Measurements from ENCODE around the gene SEMA4B.
"Not testable (repeated sequence)": the region's sequence is repeated elsewhere in the genome, so short reads cannot be mapped to it uniquely, and the experiment has no call there.

SEMA4B gene, protein sequence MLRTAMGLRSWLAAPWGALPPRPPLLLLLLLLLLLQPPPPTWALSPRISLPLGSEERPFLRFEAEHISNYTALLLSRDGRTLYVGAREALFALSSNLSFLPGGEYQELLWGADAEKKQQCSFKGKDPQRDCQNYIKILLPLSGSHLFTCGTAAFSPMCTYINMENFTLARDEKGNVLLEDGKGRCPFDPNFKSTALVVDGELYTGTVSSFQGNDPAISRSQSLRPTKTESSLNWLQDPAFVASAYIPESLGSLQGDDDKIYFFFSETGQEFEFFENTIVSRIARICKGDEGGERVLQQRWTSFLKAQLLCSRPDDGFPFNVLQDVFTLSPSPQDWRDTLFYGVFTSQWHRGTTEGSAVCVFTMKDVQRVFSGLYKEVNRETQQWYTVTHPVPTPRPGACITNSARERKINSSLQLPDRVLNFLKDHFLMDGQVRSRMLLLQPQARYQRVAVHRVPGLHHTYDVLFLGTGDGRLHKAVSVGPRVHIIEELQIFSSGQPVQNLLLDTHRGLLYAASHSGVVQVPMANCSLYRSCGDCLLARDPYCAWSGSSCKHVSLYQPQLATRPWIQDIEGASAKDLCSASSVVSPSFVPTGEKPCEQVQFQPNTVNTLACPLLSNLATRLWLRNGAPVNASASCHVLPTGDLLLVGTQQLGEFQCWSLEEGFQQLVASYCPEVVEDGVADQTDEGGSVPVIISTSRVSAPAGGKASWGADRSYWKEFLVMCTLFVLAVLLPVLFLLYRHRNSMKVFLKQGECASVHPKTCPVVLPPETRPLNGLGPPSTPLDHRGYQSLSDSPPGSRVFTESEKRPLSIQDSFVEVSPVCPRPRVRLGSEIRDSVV

DNA sequence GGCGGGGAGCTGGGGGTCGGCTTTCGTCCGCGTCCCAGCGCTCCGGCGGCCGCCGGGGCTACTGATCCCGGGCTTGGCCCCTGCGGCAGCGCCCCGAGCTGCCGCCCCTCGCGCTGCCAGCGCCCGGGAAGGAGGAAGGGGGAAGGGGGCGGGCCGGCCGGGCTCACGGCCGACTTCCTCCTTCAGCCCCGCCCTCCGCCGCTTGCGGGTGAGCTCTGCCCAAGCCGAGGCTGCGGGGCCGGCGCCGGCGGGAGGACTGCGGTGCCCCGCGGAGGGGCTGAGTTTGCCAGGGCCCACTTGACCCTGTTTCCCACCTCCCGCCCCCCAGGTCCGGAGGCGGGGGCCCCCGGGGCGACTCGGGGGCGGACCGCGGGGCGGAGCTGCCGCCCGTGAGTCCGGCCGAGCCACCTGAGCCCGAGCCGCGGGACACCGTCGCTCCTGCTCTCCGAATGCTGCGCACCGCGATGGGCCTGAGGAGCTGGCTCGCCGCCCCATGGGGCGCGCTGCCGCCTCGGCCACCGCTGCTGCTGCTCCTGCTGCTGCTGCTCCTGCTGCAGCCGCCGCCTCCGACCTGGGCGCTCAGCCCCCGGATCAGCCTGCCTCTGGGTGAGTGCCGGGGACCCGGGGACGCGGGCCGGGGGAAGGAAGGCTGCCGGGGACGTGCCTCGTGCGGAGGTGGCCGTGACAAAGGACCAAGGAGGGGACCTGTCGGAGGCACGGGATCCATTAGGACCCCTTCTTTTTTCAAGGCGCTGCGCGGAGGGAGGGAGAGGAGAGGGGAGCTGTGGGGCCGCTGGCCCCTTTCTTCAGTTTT lies at the start of gene SEMA4B:
TSS of gene SEMA4B (plus strand) at position 201 of the 814 bp plus-strand sequence. CDS start at position 450, 249 bp downstream.
- peak; percentile 61 for DNase-seq (ENCODE audit: low read depth)

DNA sequence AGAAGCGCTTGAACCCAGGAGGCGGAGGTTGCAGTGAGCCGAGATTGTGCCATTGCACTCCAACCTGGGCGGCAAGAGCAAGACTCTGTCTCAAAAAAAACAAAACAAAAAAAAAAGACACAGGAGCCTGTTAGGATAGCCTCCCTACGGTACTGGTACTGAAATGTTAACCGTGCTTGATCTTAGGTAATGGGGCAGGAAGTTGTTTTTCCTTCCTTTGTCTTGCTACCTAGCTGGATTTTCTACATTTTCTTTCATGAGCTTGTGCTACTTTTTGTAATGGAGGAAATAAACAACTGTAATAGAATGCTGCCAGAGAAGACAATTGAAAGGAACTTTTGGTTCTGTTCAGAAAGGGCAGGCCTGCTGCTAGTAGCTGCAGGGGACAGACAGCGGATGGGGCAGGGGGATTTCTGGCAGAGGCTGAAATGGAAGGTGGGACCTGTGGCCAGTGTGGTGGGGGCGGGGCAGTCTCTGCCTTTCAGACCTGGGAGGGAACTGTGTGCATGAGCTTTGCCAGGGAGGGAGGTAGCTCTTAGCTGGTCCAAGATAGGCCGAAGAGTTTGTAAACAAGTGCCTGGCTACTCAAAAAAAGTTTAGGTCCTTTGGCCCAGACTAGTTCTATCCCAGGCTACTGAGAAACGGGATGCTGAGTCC lies 49.0 kb upstream of the SEMA4B start:
- DNase-seq (ENCODE audit: low read depth) = no peak

DNA sequence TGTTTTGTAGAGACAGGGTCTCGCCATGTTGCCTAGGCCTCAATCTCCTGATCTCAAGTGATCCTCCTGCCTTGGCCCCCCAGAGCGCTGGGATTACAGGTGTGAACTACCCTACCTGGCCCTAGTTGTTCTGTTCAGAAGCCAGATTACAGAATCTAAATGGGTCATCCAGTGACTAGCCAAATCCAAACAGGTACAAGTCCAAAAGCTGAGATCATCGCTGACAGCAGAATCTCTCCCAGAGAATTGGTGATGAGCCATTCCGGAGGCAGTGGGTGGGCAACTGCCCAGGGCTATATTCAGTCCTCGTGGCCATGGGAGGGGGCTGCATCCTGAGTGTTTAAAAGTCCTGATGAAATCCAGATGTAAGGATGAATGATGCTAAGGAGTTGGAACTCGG lies 47.5 kb upstream of the SEMA4B start:
- DNase-seq (ENCODE audit: low read depth) = no peak

GRCh38 chr15:90154246-90154645 lies 46.9 kb upstream of the SEMA4B start:
- DNase-seq (ENCODE audit: low read depth) = no peak

GRCh38 chr15:90154861-90155626 lies 46.1 kb upstream of the SEMA4B start:
- DNase-seq (ENCODE audit: low read depth) = no peak

DNA sequence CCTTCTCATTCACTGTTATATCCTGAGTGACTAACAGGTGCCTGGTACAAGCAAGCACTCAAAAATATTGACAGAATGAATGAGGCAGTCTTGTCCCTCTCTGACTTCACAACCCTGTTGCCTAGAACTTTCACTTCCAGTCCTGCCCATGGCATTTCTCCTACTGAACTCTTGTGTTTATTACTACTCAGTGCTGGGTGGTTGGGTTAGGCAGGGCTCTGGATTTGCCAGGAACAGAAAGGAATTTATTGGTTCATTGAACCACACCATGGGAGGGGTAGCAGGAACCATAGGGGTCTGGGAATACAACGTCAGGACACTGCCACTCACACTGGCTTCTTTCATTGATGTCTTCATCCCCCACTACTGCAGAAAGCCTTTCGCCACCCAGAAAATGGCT lies 41.9 kb upstream of the SEMA4B start:
- no peak for DNase-seq (ENCODE audit: low read depth)

DNA sequence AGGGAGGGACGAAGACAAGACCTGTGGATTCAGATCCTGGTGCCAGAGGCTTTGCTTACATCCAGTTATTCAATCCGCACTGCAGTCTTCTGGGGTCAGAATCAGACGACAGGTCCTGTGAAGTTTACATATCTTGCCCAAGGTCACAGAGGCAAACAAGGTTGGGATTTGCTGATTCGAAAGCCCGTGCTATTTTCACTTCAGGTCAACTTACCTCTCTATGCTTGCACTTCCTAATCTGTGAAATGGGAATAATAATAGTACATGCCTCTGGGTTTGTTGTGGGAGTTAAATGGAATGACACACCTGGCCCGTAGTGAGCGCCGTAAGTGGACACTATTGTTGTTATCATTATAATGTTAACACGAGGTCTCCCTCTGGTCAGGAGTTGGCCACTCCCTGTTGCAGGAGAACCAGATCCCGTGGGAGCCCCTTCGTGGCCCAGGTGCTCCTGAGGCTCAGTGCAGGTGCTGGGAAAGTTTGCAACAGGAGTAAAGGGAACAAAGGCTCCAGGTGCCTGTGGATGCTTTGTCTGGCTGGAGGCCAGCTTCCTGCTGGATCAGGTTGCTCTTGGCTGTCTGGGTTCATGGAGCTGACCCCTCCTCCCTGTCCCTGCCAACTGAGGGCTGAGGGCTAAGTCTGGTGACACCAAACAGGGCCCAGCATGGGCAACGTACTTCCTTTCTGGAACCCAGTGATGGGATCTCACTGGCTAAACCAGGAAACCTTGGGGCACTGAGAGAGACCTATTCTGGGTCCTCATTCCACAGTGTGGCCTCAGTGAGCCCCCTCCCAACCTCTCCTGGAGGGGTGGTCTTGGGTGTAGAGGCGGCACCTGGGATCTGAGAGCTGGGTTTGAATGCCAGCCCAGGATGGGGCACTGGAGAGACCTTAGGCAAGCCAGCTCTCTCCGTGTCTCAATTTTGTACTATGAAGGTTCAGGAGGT lies 40.1 kb upstream of the SEMA4B start:
- DNase-seq (ENCODE audit: low read depth) = no peak

DNA sequence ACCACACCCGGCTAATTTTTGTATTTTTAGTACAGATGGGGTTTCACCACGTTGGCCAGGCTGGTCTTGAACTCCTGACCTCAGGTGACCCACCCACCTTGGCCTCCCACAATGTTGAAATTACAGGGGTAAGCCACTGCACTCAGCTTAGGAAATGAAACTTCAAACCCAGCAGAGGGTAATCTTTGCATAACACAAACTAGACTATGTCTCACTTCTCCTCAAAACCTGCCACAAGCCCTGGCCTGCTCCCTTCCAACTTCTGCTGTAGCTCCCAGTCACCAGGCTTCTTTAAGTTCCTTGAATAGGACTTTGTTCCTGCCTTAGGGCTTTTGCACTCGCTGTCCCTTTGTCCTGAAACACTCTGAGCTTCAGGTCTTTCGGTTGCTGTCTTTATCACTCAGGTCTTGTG lies 39.2 kb upstream of the SEMA4B start:
- DNase-seq (ENCODE audit: low read depth) = no peak

DNA sequence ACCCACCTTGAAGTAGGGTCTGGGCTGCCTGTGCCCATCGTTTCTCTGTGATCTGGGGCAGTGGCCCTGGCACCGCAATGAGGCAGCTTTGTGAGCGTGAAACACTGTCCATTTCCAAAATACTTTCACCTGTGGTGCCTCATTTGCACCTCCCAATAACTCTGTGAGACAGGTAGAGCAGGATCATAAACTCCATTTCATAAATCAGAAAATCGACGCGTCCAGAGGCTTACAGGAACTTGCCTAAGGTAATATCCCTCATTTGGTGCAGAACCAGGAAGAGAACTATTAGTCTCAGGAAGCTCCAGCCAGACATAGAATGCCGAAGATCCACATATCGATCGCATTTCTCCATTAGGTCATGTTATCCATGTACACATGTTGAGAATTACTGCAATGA lies 38.2 kb upstream of the SEMA4B start:
- DNase-seq (ENCODE audit: low read depth) = no peak

GRCh38 chr15:90164239-90164638 lies 36.9 kb upstream of the SEMA4B start:
- not testable (repeated sequence) for DNase-seq (ENCODE audit: low read depth)

- DNase-seq (ENCODE audit: low read depth) = no peak
These were observed 36.0 kb upstream of the SEMA4B start for GRCh38 chr15:90165157-90165556.

GRCh38 chr15:90165659-90166489 lies 35.3 kb upstream of the SEMA4B start:
- DNase-seq (ENCODE audit: low read depth) = no peak

GRCh38 chr15:90167121-90167520 lies 34.0 kb upstream of the SEMA4B start:
- no peak for DNase-seq (ENCODE audit: low read depth)

DNA sequence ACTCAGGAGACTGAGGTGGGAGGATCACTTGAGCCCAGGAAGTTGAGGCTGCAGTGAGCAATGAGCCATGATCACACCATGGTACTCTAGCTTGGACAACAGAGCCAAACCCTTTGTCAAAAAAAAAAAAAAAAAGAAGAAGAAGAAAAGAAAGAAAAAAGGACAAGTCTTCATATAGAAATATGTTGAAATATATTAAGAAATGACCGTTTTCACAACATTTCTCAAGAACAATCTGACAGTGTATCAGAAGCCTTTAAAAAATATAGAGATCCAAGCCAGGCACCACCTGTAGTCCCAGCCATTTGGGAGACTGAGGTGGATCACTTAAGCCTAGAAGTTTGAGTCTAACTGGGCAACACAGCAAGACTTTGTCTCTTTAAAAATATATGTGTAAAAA lies 29.5 kb upstream of the SEMA4B start:
- no peak for DNase-seq (ENCODE audit: low read depth)

DNA sequence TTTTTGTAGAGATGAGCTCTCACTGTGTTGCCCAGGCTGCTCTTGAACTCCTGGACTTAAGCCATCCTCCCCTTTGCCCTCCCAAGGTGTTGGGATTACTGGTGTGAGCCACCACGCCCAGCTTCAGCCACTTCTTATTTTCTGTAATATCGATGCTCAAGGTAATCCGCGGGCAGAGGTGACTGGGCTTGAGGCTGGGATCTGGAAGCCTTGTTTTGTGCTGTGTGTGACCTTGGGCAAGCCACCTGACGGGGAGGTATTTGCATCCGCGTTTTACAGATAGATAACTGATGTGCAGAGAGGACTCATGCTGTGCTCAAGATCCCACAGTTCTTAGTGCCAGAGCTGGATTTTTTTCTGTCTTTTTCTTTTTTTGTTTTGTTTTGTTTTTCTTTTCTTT lies 27.8 kb upstream of the SEMA4B start:
- DNase-seq (ENCODE audit: low read depth) = no peak

DNA sequence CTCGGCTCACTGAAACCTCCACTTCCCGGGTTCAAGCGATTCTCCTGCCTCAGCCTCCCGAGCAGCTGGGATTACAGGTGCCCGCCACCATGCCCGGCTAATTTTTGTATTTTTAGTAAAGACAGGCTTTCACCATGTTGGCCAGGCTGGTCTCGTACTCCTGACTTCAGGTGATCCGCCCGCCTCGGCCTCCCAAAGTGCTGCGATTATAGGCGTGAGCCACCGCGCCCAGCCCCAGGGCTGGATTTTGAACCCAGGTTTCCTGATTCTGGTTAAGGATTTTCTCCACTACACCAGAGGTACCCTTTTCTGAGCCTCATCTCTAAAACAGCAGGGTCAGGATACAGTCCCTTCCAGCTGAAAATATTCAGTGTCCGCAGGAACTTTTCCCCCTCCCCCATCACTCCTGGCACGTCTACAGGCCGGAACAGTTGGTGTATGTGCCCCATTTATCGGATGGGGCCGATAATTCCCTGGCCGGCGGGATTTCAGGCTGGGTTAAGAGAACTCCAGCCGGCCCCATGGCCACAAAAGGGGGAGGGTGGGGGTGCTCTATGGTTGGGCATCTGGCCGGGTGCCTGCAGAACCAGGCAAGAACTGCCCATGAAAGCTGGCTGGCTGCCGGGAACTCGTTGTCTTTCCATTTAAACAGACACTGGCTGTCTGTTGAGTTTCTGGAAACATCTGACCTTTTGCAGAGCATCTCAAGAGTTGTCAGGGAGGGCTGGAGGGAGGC lies 26.8 kb upstream of the SEMA4B start:
- DNase-seq (ENCODE audit: low read depth) = no peak

- no peak for DNase-seq (ENCODE audit: low read depth)
These were observed 24.1 kb upstream of the SEMA4B start for GRCh38 chr15:90177012-90177411.
